Measurements from ENCODE around the gene STOM. TPM values are rescaled to one million over a fixed set of nuclear protein-coding genes. Genes with fewer than 3 reads are reported as not detected.

Gene STOM
- total and polyA plus RNA-seq, 2 donors (not counting 1 experiment from before 2014, with no cell fraction given) = 2.7 to 6.1 TPM

DNA sequence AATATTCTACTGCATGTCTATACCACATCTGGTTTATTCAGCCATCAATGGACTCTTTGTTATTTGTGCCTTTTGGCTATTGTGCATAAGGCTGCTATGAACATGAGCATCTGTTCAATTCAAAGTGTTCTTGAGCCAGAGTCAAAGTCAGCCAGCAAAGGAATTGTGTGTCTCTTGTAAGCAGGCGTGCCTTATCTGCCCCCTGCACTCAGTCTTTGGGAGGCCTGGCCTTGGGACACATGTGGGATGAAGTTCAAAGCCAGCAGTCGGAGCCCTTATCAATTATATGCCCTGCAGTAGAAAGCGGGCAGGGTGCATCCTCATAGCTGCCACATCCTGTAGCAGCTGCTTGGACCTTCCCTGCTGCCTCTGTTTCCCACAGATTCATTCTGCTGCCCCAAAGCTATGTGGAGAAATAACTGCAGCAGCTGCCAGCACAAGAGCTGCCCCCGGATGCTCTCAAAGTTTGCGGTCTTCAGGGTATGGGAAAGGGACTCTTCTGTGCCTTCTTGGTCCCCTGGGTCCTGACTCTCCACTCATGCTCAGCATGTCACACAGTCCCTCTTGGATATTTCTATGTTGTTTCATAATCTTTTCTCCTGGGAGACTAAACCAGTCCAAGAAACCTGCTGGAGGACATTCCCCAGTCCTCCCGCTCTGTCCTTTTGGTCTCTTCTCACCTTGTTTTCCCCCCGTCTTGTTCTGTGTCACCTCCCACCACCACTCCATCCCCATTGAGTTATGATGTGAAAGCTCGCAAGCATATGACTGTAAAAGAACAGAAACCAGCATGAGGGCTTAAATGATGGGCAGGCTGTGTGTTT, 35.9 kb downstream of the STOM start:
- H3K4me1 ChIP-seq (ENCODE audit: control insufficient read depth in 2 of 2, insufficient read depth in 2 of 2, low read length in 2 of 2) = peaks cover 3 to 9% of the 10 kb centered on the region in 2 donors
- H3K4me3 ChIP-seq (ENCODE audit: control extremely low read depth in 1 of 5, extremely low read depth in 1 of 5, insufficient read depth in 1 of 5, low read depth in 2 of 5, low read length in 4 of 5) = no peak overlapping the region
- intact Hi-C loops (cut with micrococcal nuclease) = no loop called here
- no peaks in the 10 kb centered on the region for H3K9me3 ChIP-seq (ENCODE audit: control extremely low read depth in 1 of 3, control insufficient read depth in 2 of 3, insufficient read depth in 1 of 3, low read length in 2 of 3)
- peaks cover 3 to 19% of the 10 kb centered on the region in 2 experiments for H3K36me3 ChIP-seq (replicated peaks in 1 of 2; ENCODE audit: control extremely low read depth in 1 of 2, control insufficient read depth in 1 of 2, extremely low read depth in 1 of 2, insufficient read depth in 2 of 2, low read length in 1 of 2)
- no peak overlapping the region for H3K4me2 ChIP-seq (replicated peaks; ENCODE audit: low read depth, low read length, poor library complexity, severe bottlenecking)
- no peaks in the 10 kb centered on the region for H3K79me2 ChIP-seq (ENCODE audit: control insufficient read depth, insufficient read depth, low read length)
- Mint-ChIP-seq H3K27ac (no peak overlapping the region), H3K9me3 (ENCODE audit: insufficient read depth) (no peaks in the 10 kb centered on the region), H3K27me3 (no peaks in the 10 kb centered on the region), H3K4me3 (no peak overlapping the region), H3K4me1 (peaks cover 9% of the 10 kb centered on the region)
- no peaks in the 10 kb centered on the region for H3K27me3 ChIP-seq (replicated peaks in 1 of 4; ENCODE audit: control extremely low read depth in 1 of 4, control insufficient read depth in 3 of 4, insufficient read depth in 4 of 4, low read length in 3 of 4)
- no peak overlapping the region for H2AFZ ChIP-seq (ENCODE audit: insufficient read depth, low read depth, low read length, poor library complexity, severe bottlenecking)
- H3K27ac ChIP-seq (ENCODE audit: low read length in 2 of 2) = no peak overlapping the region
- DNase-seq (no peak), ATAC-seq (ENCODE audit: low read depth) (no peak)
- CTCF ChIA-PET = interaction anchor here (2.3 kb wide), 1 partner anchor 14 kb away, joined by 9 read pairs; no protein-coding TSS in a partner anchor
- H3K9ac ChIP-seq (ENCODE audit: low read length) = no peak overlapping the region
- TF ChIP-seq EZH2 (IDR thresholded peaks at IDR 0.05; ENCODE audit: borderline replicate concordance, insufficient read depth, low read depth, low read length, poor library complexity, severe bottlenecking) = no peak
- TF ChIP-seq, protein P1, sequence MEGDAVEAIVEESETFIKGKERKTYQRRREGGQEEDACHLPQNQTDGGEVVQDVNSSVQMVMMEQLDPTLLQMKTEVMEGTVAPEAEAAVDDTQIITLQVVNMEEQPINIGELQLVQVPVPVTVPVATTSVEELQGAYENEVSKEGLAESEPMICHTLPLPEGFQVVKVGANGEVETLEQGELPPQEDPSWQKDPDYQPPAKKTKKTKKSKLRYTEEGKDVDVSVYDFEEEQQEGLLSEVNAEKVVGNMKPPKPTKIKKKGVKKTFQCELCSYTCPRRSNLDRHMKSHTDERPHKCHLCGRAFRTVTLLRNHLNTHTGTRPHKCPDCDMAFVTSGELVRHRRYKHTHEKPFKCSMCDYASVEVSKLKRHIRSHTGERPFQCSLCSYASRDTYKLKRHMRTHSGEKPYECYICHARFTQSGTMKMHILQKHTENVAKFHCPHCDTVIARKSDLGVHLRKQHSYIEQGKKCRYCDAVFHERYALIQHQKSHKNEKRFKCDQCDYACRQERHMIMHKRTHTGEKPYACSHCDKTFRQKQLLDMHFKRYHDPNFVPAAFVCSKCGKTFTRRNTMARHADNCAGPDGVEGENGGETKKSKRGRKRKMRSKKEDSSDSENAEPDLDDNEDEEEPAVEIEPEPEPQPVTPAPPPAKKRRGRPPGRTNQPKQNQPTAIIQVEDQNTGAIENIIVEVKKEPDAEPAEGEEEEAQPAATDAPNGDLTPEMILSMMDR (IDR thresholded peaks at IDR 0.05) = no peak
- WGBS (ENCODE audit: insufficient coverage) = 94% methylated on average over 6 of the region's 8 CpGs
- POLR2A ChIA-PET = no interaction called here
- H4K20me1 ChIP-seq (ENCODE audit: control insufficient read depth, insufficient read depth, low read length, poor library complexity, severe bottlenecking) = no peaks in the 10 kb centered on the region

DNA sequence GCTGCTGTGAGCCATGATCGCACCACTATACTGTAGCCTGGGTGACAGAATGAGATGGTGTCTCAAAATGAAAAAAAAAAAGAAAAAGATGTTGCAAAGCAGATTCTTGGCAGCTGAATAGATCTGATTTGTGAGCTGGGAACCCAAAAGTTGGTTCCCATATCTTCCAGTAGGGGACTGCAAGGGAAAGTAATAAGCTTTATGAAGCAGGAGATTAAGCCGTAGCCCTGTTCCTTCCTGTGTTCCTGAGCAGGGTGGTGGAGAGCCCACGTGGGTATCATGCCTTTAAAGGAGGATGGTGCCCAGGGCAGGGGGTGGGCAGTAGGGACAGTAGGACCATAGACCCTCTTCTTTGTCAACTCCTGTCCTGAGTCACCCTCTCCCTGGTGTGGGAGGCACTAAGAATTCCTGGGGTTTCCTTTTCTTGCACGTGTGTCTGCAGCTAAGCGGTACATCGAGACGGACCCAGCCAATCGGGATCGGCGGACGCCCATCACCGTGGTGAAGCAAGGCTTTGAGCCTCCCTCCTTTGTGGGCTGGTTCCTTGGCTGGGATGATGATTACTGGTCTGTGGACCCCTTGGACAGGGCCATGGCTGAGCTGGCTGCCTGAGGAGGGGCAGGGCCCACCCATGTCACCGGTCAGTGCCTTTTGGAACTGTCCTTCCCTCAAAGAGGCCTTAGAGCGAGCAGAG, 37.9 kb downstream of the STOM start:
- CTCF ChIA-PET = interaction anchor here (5.6 kb wide), 1 partner anchor 13 kb away, joined by 27 read pairs; no protein-coding TSS in a partner anchor
- no peak overlapping the region for H3K27ac Mint-ChIP-seq
- ATAC-seq (ENCODE audit: low read depth) = no peak

More for the DNA sequence above, 37.9 kb downstream of the STOM start:
- TF ChIP-seq EZH2 (IDR thresholded peaks at IDR 0.05; ENCODE audit: borderline replicate concordance, insufficient read depth, low read depth, low read length, poor library complexity, severe bottlenecking) = no peak
- TF ChIP-seq, protein P1 (IDR thresholded peaks at IDR 0.05) = no peak
- no peak overlapping the region for H3K4me2 ChIP-seq (replicated peaks; ENCODE audit: low read depth, low read length, poor library complexity, severe bottlenecking)
- no peak overlapping the region for H3K9ac ChIP-seq (ENCODE audit: low read length)
- POLR2A ChIA-PET = no interaction called here
- H3K9me3 ChIP-seq (ENCODE audit: control extremely low read depth in 1 of 3, control insufficient read depth in 2 of 3, insufficient read depth in 1 of 3, low read length in 2 of 3) = no peaks in the 10 kb centered on the region
- H3K4me3 ChIP-seq (ENCODE audit: control extremely low read depth in 1 of 5, extremely low read depth in 1 of 5, insufficient read depth in 1 of 5, low read depth in 2 of 5, low read length in 4 of 5) = no peak overlapping the region
- Mint-ChIP-seq H3K4me3 (no peak overlapping the region), H3K9me3 (ENCODE audit: insufficient read depth) (no peaks in the 10 kb centered on the region), H3K27me3 (no peaks in the 10 kb centered on the region), H3K4me1 (peaks cover 8% of the 10 kb centered on the region)
- H3K4me1 ChIP-seq (ENCODE audit: control insufficient read depth in 2 of 2, insufficient read depth in 2 of 2, low read length in 2 of 2) = peaks cover 3 to 8% of the 10 kb centered on the region in 2 donors
- 83% methylated on average over 1 of the region's 14 CpGs for WGBS (ENCODE audit: insufficient coverage)
- H3K79me2 ChIP-seq (ENCODE audit: control insufficient read depth, insufficient read depth, low read length) = no peaks in the 10 kb centered on the region
- DNase-seq = no peak
- H3K27ac ChIP-seq (ENCODE audit: low read length in 2 of 2) = no peak overlapping the region
- H3K27me3 ChIP-seq (replicated peaks in 1 of 4; ENCODE audit: control extremely low read depth in 1 of 4, control insufficient read depth in 3 of 4, insufficient read depth in 4 of 4, low read length in 3 of 4) = no peaks in the 10 kb centered on the region
- intact Hi-C loops (cut with micrococcal nuclease) = no loop called here
- H2AFZ ChIP-seq (ENCODE audit: insufficient read depth, low read depth, low read length, poor library complexity, severe bottlenecking) = no peak overlapping the region
- H3K36me3 ChIP-seq (replicated peaks in 1 of 2; ENCODE audit: control extremely low read depth in 1 of 2, control insufficient read depth in 1 of 2, extremely low read depth in 1 of 2, insufficient read depth in 2 of 2, low read length in 1 of 2) = peaks cover 3 to 31% of the 10 kb centered on the region in 2 experiments
- no peaks in the 10 kb centered on the region for H4K20me1 ChIP-seq (ENCODE audit: control insufficient read depth, insufficient read depth, low read length, poor library complexity, severe bottlenecking)

Measured in B cell (primary cell).